ENCODE measurements around the gene HSDL2. TPM values are rescaled to one million over a fixed set of nuclear protein-coding genes. Genes with fewer than 3 reads are reported as not detected.

Gene HSDL2
- total RNA-seq, 1 experiment from 2014 or later: 60.6 TPM

- POLR2A ChIA-PET (ENCODE audit: unreplicated experiment): no interaction called here
- no peak overlapping the region for H2AFZ ChIP-seq
- H3F3A ChIP-seq (ENCODE audit: insufficient read depth, low read depth): no peaks in the 10 kb centered on the region
- no peaks in the 10 kb centered on the region for H3K27me3 ChIP-seq (ENCODE audit: insufficient read depth, low read depth)
- no peaks in the 10 kb centered on the region for H3K4me1 ChIP-seq (replicated peaks; ENCODE audit: insufficient read depth)
- no peaks in the 10 kb centered on the region for H3K9me2 ChIP-seq (ENCODE audit: insufficient read depth)
- intact Hi-C loops (cut with micrococcal nuclease; ENCODE audit: unreplicated experiment): no loop called here
- DNase-seq: no peak
- TF ChIP-seq CTCF (conservative IDR thresholded peaks at IDR 0.05): no peak
- no peak for TF ChIP-seq EZH2 (IDR thresholded peaks at IDR 0.05; ENCODE audit: low read depth)
- no peak overlapping the region for H3K27ac ChIP-seq
- no TSS peak for BruUV-seq (replicated peaks)
- no peaks in the 10 kb centered on the region for H3K79me2 ChIP-seq (ENCODE audit: low read depth)
- CTCF ChIA-PET: no interaction called here
- no peak overlapping the region for H3K4me2 ChIP-seq
- H3K9me3 ChIP-seq (ENCODE audit: insufficient read depth, low read depth): no peaks in the 10 kb centered on the region
- no peaks in the 10 kb centered on the region for H4K20me1 ChIP-seq (ENCODE audit: insufficient read depth)
- no peak overlapping the region for H3K4me3 ChIP-seq
- H3K36me3 ChIP-seq (ENCODE audit: low read depth): peaks cover 4% of the 10 kb centered on the region; the same call in 1 of the 2 replicates
These were observed 42.7 kb downstream of the HSDL2 start for GRCh38 chr9:112422417-112423148.

DNA sequence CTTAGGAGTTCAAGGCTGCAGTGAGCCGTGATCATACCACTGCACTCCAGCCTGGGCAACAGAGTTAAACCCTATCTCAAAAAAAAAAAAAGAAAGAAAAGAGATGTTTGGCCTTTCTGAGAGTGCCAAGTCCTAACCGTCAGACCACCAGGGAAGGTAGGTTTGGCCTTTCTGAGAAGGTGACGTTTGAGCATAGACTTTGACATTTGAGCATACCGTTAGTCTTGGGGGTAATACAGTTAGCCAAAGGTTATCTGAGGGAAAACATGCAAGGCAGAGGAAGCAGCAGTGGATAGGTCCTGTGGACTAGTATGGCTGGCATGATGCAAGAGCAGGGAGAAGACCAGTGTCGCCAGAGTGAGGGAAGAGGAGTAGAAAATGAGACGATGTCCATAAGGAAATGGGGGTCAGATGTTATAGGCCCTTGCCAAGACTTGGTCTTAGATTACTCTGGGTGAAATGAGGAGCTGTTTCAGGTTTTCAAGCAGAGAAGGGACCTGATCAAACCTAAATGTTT is 50.2 kb downstream of the HSDL2 start:
- intact Hi-C loops (cut with micrococcal nuclease; ENCODE audit: unreplicated experiment): no loop called here
- Histone ChIP-seq H3K9me3 (ENCODE audit: insufficient read depth, low read depth) (no peaks in the 10 kb centered on the region), H3K4me3 (no peak overlapping the region), H3F3A (ENCODE audit: insufficient read depth, low read depth) (peaks cover 5% of the 10 kb centered on the region; the same call in 1 of the 2 replicates), H3K4me1 (replicated peaks; ENCODE audit: insufficient read depth) (no peaks in the 10 kb centered on the region), H2AFZ (no peak overlapping the region), H3K27me3 (ENCODE audit: insufficient read depth, low read depth) (no peaks in the 10 kb centered on the region), H4K20me1 (ENCODE audit: insufficient read depth) (no peaks in the 10 kb centered on the region), H3K4me2 (no peak overlapping the region), H3K9me2 (ENCODE audit: insufficient read depth) (no peaks in the 10 kb centered on the region), H3K27ac (no peak overlapping the region), H3K36me3 (ENCODE audit: low read depth) (no peaks in the 10 kb centered on the region; the same call in 1 of the 2 replicates), H3K79me2 (ENCODE audit: low read depth) (no peaks in the 10 kb centered on the region)
- POLR2A ChIA-PET (ENCODE audit: unreplicated experiment): no interaction called here
- CTCF ChIA-PET: no interaction called here
- TF ChIP-seq CTCF (conservative IDR thresholded peaks at IDR 0.05): no peak
- TF ChIP-seq EZH2 (IDR thresholded peaks at IDR 0.05; ENCODE audit: low read depth): no peak
- no TSS peak for BruUV-seq (replicated peaks)
- DNase-seq: no peak

DNA sequence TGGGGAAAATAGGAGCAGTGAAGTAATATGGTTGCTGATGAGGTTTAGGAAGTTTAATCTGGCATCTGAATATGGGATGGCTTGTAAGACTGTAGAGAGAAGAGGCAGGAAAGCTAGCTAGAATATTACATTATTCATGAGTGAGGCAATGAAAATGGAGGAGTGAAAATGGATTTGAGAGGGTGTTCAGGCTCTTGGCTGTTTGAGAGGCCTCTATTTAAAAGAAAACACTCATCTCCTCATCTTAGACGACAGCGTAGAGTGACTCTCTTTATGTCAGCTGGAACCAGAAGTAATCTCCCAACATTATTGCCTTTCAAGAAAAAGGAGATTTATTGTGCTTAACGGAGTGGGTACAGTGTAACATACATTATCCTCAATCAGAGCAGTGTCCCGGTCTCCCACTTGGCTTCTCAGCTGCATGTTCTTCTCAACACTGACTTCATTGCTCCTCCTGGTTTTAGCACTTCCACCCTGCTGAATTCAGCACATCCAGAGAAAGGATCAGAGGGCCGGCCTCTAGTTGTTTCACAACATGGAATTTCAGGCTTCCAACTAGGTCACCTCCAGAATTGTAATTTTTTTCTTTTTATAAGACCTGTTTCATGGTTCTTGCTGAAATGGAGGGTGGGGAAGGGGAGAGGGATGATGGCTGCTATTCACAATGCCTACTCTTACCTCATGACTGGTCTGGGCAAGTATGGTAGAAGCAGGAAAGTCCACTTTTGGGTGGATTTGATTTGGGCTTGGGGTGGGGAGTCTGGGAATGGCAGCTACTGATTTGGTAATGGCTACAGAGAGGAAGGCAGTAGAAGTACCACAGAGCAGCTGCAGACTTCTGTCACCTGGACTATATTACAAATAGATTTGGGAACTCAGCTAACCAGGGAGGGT is 53.8 kb downstream of the HSDL2 start:
- Histone ChIP-seq H3K9me3 (ENCODE audit: insufficient read depth, low read depth) (no peaks in the 10 kb centered on the region), H3K36me3 (ENCODE audit: low read depth) (no peaks in the 10 kb centered on the region; the same call in 1 of the 2 replicates), H3K4me1 (replicated peaks; ENCODE audit: insufficient read depth) (no peaks in the 10 kb centered on the region), H3K4me3 (no peak overlapping the region), H3K79me2 (ENCODE audit: low read depth) (no peaks in the 10 kb centered on the region), H2AFZ (no peak overlapping the region), H3K9me2 (ENCODE audit: insufficient read depth) (no peaks in the 10 kb centered on the region), H3K27ac (no peak overlapping the region), H4K20me1 (ENCODE audit: insufficient read depth) (no peaks in the 10 kb centered on the region), H3K4me2 (no peak overlapping the region), H3F3A (ENCODE audit: insufficient read depth, low read depth) (peaks cover 5% of the 10 kb centered on the region; the same call in 1 of the 2 replicates), H3K27me3 (ENCODE audit: insufficient read depth, low read depth) (no peaks in the 10 kb centered on the region)
- BruUV-seq (replicated peaks): no TSS peak
- no peak for TF ChIP-seq EZH2 (IDR thresholded peaks at IDR 0.05; ENCODE audit: low read depth)
- TF ChIP-seq CTCF (conservative IDR thresholded peaks at IDR 0.05): no peak
- ChIA-PET POLR2A (ENCODE audit: unreplicated experiment) (no interaction called here), CTCF (interaction anchor here (0.6 kb wide), 1 partner anchor 243 kb away, joined by 6 read pairs; no protein-coding TSS in a partner anchor)
- DNase-seq: no peak
- intact Hi-C loops (cut with micrococcal nuclease; ENCODE audit: unreplicated experiment): no loop called here

All from PC-9 (cell line).